Measurements from ENCODE around the gene BCAR3. TPM values are rescaled to one million over a fixed set of nuclear protein-coding genes. Genes with fewer than 3 reads are reported as not detected.
A peak's percentile ranks its signal among the peaks of the same experiment; 100 is the strongest.

The BCAR3 gene
- total RNA-seq, 1 experiment from 2014 or later, result 9.3 TPM

- Mint-ChIP-seq H3K27me3 (ENCODE audit: insufficient read depth, unreplicated experiment) (no peaks in the 10 kb centered on the region), H3K4me1 (ENCODE audit: low read depth, unreplicated experiment) (peaks cover 27% of the 10 kb centered on the region), H3K27ac (ENCODE audit: unreplicated experiment) (no peak overlapping the region), H3K4me3 (ENCODE audit: unreplicated experiment) (no peak overlapping the region), H3K9me3 (ENCODE audit: unreplicated experiment) (no peaks in the 10 kb centered on the region), H3K36me3 (ENCODE audit: insufficient read depth, unreplicated experiment) (peaks cover 15% of the 10 kb centered on the region)
- intact Hi-C loops (cut with micrococcal nuclease; ENCODE audit: unreplicated experiment), result no loop called here
- Histone ChIP-seq H3K4me3 (ENCODE audit: low read depth, low read length) (no peak overlapping the region), H3K4me1 (peaks cover 27% of the 10 kb centered on the region), H3K27me3 (replicated peaks; ENCODE audit: control insufficient read depth, insufficient read depth, low read length) (no peaks in the 10 kb centered on the region), H3K36me3 (ENCODE audit: control insufficient read depth, insufficient read depth, low read length) (no peaks in the 10 kb centered on the region), H3K9me3 (no peaks in the 10 kb centered on the region)
- DNase-seq, result no peak
- POLR2A ChIA-PET, result no interaction called here
- no TSS peak for BruUV-seq (replicated peaks)
- CTCF ChIA-PET, result no interaction called here
- TF ChIP-seq CTCF (IDR thresholded peaks at IDR 0.05; ENCODE audit: insufficient read depth in 1 of 2, low read depth in 1 of 2, low read length in 1 of 2, severe bottlenecking in 1 of 2, unreplicated experiment in 1 of 2), result no peak
These were observed 73.2 kb downstream of the BCAR3 start for GRCh38 chr1:93608187-93609109.

GRCh38 chr1:93607814-93608186, 73.8 kb downstream of the BCAR3 start:
- DNase-seq, result no peak
- H3K27me3 ChIP-seq (replicated peaks; ENCODE audit: control insufficient read depth, insufficient read depth, low read length), result no peaks in the 10 kb centered on the region
- no TSS peak for BruUV-seq (replicated peaks)
- H3K4me3 ChIP-seq (ENCODE audit: low read depth, low read length), result no peak overlapping the region
- Mint-ChIP-seq H3K27me3 (ENCODE audit: insufficient read depth, unreplicated experiment) (no peaks in the 10 kb centered on the region), H3K27ac (ENCODE audit: unreplicated experiment) (no peak overlapping the region), H3K4me3 (ENCODE audit: unreplicated experiment) (no peak overlapping the region), H3K9me3 (ENCODE audit: unreplicated experiment) (no peaks in the 10 kb centered on the region), H3K36me3 (ENCODE audit: insufficient read depth, unreplicated experiment) (peaks cover 15% of the 10 kb centered on the region), H3K4me1 (ENCODE audit: low read depth, unreplicated experiment) (peaks cover 23% of the 10 kb centered on the region)
- intact Hi-C loops (cut with micrococcal nuclease; ENCODE audit: unreplicated experiment), result no loop called here
- ChIA-PET POLR2A (no interaction called here), CTCF (no interaction called here)
- H3K36me3 ChIP-seq (ENCODE audit: control insufficient read depth, insufficient read depth, low read length), result no peaks in the 10 kb centered on the region
- no peak for TF ChIP-seq CTCF (IDR thresholded peaks at IDR 0.05; ENCODE audit: insufficient read depth in 1 of 2, low read depth in 1 of 2, low read length in 1 of 2, severe bottlenecking in 1 of 2, unreplicated experiment in 1 of 2)
- no peaks in the 10 kb centered on the region for H3K9me3 ChIP-seq
- peaks cover 32% of the 10 kb centered on the region for H3K4me1 ChIP-seq

- no peak overlapping the region for H3K4me3 ChIP-seq (ENCODE audit: low read depth, low read length)
- Mint-ChIP-seq H3K36me3 (ENCODE audit: insufficient read depth, unreplicated experiment) (peaks cover 15% of the 10 kb centered on the region), H3K27ac (ENCODE audit: unreplicated experiment) (peak overlapping the region; percentile 7), H3K9me3 (ENCODE audit: unreplicated experiment) (no peaks in the 10 kb centered on the region), H3K4me1 (ENCODE audit: low read depth, unreplicated experiment) (peaks cover 23% of the 10 kb centered on the region), H3K4me3 (ENCODE audit: unreplicated experiment) (no peak overlapping the region), H3K27me3 (ENCODE audit: insufficient read depth, unreplicated experiment) (no peaks in the 10 kb centered on the region)
- no peaks in the 10 kb centered on the region for H3K36me3 ChIP-seq (ENCODE audit: control insufficient read depth, insufficient read depth, low read length)
- DNase-seq, result no peak
- no peaks in the 10 kb centered on the region for H3K27me3 ChIP-seq (replicated peaks; ENCODE audit: control insufficient read depth, insufficient read depth, low read length)
- ChIA-PET POLR2A (no interaction called here), CTCF (no interaction called here)
- no peak for TF ChIP-seq CTCF (IDR thresholded peaks at IDR 0.05; ENCODE audit: insufficient read depth in 1 of 2, low read depth in 1 of 2, low read length in 1 of 2, severe bottlenecking in 1 of 2, unreplicated experiment in 1 of 2)
- no peaks in the 10 kb centered on the region for H3K9me3 ChIP-seq
- intact Hi-C loops (cut with micrococcal nuclease; ENCODE audit: unreplicated experiment), result no loop called here
- BruUV-seq (replicated peaks), result no TSS peak
- peaks cover 32% of the 10 kb centered on the region for H3K4me1 ChIP-seq
These were observed 75.7 kb downstream of the BCAR3 start for GRCh38 chr1:93605812-93606512.

All from Caco-2 (cell line).